H1 (cell line): ENCODE measurements around the gene CD247. TPM values are rescaled to one million over a fixed set of nuclear protein-coding genes. Genes with fewer than 3 reads are reported as not detected.

Source experiments
- CHD1 ChIP-seq: IDR thresholded peaks from 2 replicates; pipeline ENCODE4 v1.6.1; 2012; ENCODE audit warnings: low read depth, low read length, improper control_type of control experiment
- CHD7 ChIP-seq: fragments of 300-600 bp; sonication (generic); IDR thresholded peaks from 2 replicates; pipeline ENCODE4 v1.7.1; 2012; ENCODE audit warnings: low read length, moderate library complexity, mild to moderate bottlenecking, inconsistent platforms; ENCODE audit not compliant: insufficient replicate concordance
- POU5F1 ChIP-seq: IDR thresholded peaks from 2 replicates; pipeline ENCODE4 v1.6.1; 2011; ENCODE audit warnings: low read depth, mild to moderate bottlenecking, low read length, moderate library complexity
- RXRA ChIP-seq: IDR thresholded peaks from 2 replicates; pipeline ENCODE4 v1.6.1; 2011; ENCODE audit warnings: low read depth, mild to moderate bottlenecking, low read length, moderate library complexity; ENCODE audit not compliant: insufficient read depth
- YY1 ChIP-seq: IDR thresholded peaks from 2 replicates; pipeline ENCODE4 v1.6.1; 2011; ENCODE audit warnings: low read depth, mild to moderate bottlenecking, low read length
- polyA plus RNA-seq, 7 experiments: library from polyadenylated mRNA; depleted of rRNA in 3 of 7; stranded (reverse) in 5 of 7; unstranded in 2 of 7; fragments of >200 nt in 5 of 7; fragments of 200-250 nt in 2 of 7; gene quantifications; 1 replicate in 5 of 7; 2 replicates in 1 of 7; 4 replicates in 1 of 7; pipeline versions ENCODE4 v1.2.1 to v1.2.3, GENCODE V29; 2011 to 2013; ENCODE audit warnings: missing spikeins in 2 of 7, mixed read lengths in 2 of 7
- total RNA-seq: library from RNA; stranded (reverse); fragmentation: NEBNext Ultra II Directional; extraction: Animal tissue kit (Norgen Biotek cat#: 25700); gene quantifications from 2 replicates; pipeline ENCODE4 v1.2.1, GENCODE V29; 2021

Gene CD247
- total and polyA plus RNA-seq, 2 of the 8 experiments (the other 6 are each of a cell fraction or from before 2014, with no cell fraction given), result 2.0 to 2.2 TPM

GRCh38 chr1:167438171-167439138, 79.9 kb downstream of the CD247 start (continued):
- TF ChIP-seq CHD7 (no peak), RXRA (no peak), POU5F1 (no peak), YY1 (no peak), CHD1 (no peak)
